Hepatocyte (in vitro differentiated cells): ENCODE results near the gene KIF6.

ENCODE experiments used
- CTCF ChIP-seq: fragments of 200-600 bp; sonication (generic); IDR thresholded peaks from 2 replicates; pipeline ENCODE4 v1.5.1; 2016; ENCODE audit warnings: antibody characterized with exemption, mild to moderate bottlenecking; ENCODE audit not compliant: poor library complexity
- EZH2 ChIP-seq: fragments of 200-600 bp; sonication (generic); IDR thresholded peaks from 2 replicates; pipeline ENCODE4 v1.6.1; 2016; ENCODE audit warnings: antibody characterized with exemption, mild to moderate bottlenecking, borderline replicate concordance

- TF ChIP-seq CTCF (no peak), EZH2 (no peak)
Measured at GRCh38 chr6:39688494-39688893, 36.7 kb downstream of the KIF6 start.
